ENCODE data around the gene MYPOP. TPM values are rescaled to one million over a fixed set of nuclear protein-coding genes. Genes with fewer than 3 reads are reported as not detected.
"Not testable (repeated sequence)": the region's sequence is repeated elsewhere in the genome, so short reads cannot be mapped to it uniquely, and the experiment has no call there.

The MYPOP gene
- total RNA-seq, 4 donors from 2014 or later, result 1.8 to 4.3 (median 3.0) TPM

DNA sequence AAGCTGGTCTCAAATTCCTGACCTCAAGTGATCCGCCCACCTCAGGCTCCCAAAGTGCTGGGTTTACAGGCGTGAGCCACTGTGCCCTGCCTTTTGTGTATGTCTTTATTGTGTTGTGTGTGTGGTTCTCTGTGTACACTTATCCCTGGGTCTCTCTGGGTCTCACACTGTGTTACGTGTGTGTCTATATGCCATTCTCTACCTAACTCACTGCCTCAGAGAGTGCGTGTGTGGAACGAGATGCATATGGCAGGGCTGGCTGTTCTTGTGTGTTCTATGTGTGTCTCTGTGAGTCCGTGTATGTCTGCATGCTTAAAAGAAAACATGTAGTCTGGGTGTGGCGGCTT is 27.8 kb downstream of the MYPOP start:
- H3K4me3 ChIP-seq (replicated peaks in 1 of 3), result no peak overlapping the region
- no peaks in the 10 kb centered on the region for H3K27me3 ChIP-seq
- DNase-seq, result no peak
- WGBS, 2 donors, result 88 to 93% methylated on average over 7 of the region's 7 CpGs
- H3K9me3 ChIP-seq, result no peaks in the 10 kb centered on the region
- no peaks in the 10 kb centered on the region for H3K36me3 ChIP-seq
- H3K27ac ChIP-seq, result no peak overlapping the region
- H3K4me1 ChIP-seq, result peaks cover 4 to 8% of the 10 kb centered on the region in 2 donors
- intact Hi-C loops (cut with DNase I), result no loop called here
- TF ChIP-seq POLR2A (IDR thresholded peaks at IDR 0.05), result no peak
- TF ChIP-seq, protein P1, sequence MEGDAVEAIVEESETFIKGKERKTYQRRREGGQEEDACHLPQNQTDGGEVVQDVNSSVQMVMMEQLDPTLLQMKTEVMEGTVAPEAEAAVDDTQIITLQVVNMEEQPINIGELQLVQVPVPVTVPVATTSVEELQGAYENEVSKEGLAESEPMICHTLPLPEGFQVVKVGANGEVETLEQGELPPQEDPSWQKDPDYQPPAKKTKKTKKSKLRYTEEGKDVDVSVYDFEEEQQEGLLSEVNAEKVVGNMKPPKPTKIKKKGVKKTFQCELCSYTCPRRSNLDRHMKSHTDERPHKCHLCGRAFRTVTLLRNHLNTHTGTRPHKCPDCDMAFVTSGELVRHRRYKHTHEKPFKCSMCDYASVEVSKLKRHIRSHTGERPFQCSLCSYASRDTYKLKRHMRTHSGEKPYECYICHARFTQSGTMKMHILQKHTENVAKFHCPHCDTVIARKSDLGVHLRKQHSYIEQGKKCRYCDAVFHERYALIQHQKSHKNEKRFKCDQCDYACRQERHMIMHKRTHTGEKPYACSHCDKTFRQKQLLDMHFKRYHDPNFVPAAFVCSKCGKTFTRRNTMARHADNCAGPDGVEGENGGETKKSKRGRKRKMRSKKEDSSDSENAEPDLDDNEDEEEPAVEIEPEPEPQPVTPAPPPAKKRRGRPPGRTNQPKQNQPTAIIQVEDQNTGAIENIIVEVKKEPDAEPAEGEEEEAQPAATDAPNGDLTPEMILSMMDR (IDR thresholded peaks at IDR 0.05), result no peak

DNA sequence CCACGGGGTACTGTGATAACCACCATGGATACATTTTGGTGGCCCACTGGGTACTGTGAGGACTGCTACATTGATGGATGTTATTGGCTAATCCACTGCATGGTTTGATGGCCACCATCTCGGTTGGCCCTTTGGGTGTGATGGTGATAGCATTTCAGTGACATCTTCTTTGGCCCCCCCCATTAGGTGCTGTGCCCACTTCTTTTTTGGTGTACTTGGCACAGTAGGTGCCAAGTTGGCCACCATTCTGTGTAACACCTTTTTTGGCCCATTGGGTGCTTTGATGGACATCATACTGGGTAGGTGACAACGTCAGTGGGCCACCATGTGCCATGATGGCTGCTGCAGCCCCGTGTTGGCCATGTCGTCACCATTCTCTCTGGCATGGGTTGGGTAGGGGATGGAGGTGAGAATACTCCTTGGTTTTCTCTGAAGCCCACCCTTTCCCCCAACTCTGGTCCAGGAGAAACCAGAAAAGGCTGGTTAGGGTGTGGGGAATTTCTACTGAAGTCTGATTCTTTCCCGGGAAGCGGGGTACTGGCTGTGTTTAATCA is 29.1 kb downstream of the MYPOP start:
- Histone ChIP-seq H3K36me3 (no peaks in the 10 kb centered on the region), H3K9me3 (no peaks in the 10 kb centered on the region), H3K27ac (no peak overlapping the region), H3K4me3 (replicated peaks in 1 of 3) (no peak overlapping the region), H3K4me1 (peaks cover 4 to 8% of the 10 kb centered on the region in 2 donors), H3K27me3 (no peaks in the 10 kb centered on the region)
- 94 to 95% methylated on average over 6 to 7 of the region's 7 CpGs for WGBS, 2 donors
- TF ChIP-seq, protein P1 (IDR thresholded peaks at IDR 0.05), result no peak
- no peak for TF ChIP-seq POLR2A (IDR thresholded peaks at IDR 0.05)
- intact Hi-C loops (cut with DNase I), result no loop called here
- no peak for DNase-seq

DNA sequence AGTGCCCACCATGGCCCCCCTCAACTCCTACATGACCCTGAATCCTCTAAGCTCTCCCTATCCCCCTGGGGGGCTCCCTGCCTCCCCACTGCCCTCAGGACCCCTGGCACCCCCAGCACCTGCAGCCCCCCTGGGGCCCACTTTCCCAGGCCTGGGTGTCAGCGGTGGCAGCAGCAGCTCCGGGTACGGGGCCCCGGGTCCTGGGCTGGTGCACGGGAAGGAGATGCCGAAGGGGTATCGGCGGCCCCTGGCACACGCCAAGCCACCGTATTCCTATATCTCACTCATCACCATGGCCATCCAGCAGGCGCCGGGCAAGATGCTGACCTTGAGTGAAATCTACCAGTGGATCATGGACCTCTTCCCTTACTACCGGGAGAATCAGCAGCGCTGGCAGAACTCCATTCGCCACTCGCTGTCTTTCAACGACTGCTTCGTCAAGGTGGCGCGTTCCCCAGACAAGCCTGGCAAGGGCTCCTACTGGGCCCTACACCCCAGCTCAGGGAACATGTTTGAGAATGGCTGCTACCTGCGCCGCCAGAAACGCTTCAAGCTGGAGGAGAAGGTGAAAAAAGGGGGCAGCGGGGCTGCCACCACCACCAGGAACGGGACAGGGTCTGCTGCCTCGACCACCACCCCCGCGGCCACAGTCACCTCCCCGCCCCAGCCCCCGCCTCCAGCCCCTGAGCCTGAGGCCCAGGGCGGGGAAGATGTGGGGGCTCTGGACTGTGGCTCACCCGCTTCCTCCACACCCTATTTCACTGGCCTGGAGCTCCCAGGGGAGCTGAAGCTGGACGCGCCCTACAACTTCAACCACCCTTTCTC is 30.1 kb downstream of the MYPOP start:
- WGBS, 2 donors, result 90 to 91% methylated on average over 23 to 28 of the region's 34 CpGs
- TF ChIP-seq, protein P1 (IDR thresholded peaks at IDR 0.05), result no peak
- no peak for TF ChIP-seq POLR2A (IDR thresholded peaks at IDR 0.05)
- no peaks in the 10 kb centered on the region for H3K36me3 ChIP-seq
- intact Hi-C loops (cut with DNase I), result no loop called here
- no peak overlapping the region for H3K27ac ChIP-seq
- H3K4me1 ChIP-seq, result peaks cover 4 to 8% of the 10 kb centered on the region in 2 donors
- H3K27me3 ChIP-seq, result no peaks in the 10 kb centered on the region
- H3K9me3 ChIP-seq, result no peaks in the 10 kb centered on the region
- DNase-seq, result no peak
- H3K4me3 ChIP-seq (replicated peaks in 1 of 3), result no peak overlapping the region

DNA sequence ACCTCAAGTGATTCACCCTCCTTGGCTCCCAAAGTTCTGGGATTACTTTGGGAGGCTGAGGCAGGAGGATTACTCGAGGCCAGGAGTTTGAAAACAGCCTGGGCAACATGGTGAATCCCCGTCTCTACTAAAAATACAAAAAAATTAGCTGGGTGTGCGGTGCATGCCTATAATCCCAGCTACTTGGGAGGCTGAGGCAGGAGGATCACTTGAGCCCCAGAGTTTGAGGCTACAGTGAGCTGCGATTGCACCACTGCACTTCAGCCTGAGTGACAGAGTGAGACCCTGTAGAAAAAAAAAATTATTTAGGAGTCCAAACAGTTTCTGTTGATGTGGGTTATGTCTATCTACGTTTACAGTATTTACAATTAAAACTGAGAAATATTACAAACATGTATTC is 31.6 kb downstream of the MYPOP start:
- Histone ChIP-seq H3K9me3 (no peaks in the 10 kb centered on the region), H3K4me1 (no peaks in the 10 kb centered on the region), H3K27me3 (no peaks in the 10 kb centered on the region), H3K4me3 (replicated peaks in 1 of 3) (no peak overlapping the region), H3K27ac (no peak overlapping the region), H3K36me3 (no peaks in the 10 kb centered on the region)
- no peak for DNase-seq
- WGBS, 2 donors, result 82 to 86% methylated on average over 5 of the region's 5 CpGs
- intact Hi-C loops (cut with DNase I), result no loop called here
- no peak for TF ChIP-seq POLR2A (IDR thresholded peaks at IDR 0.05)
- TF ChIP-seq, protein P1 (IDR thresholded peaks at IDR 0.05), result no peak

DNA sequence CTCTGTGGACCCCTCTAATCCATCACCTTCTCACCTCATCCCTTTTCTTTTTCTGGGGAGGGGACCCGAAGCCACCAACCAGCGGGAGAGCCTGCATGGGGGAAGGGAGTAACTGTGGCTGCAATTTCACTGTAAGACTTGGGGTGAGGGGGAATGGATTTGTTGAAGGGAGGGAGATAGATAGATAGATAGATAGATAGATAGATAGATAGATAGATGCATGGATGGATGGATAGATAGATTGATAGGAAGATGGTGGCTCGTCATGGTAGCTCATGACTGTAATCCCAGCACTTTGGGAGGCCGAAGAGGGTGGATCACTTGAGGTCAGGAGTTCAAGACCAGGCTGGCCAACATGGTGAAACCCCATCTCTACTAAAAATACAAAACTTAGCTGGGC is 35.2 kb downstream of the MYPOP start:
- H3K36me3 ChIP-seq; H3K9me3 ChIP-seq; H3K27ac ChIP-seq; H3K4me3 ChIP-seq (replicated peaks in 1 of 3); H3K27me3 ChIP-seq; DNase-seq; intact Hi-C loops (cut with DNase I): not testable (repeated sequence)
- 58 to 64% methylated on average over 4 of the region's 4 CpGs for WGBS, 2 donors
- H3K4me1 ChIP-seq, result peaks cover 10 to 12% of the 10 kb centered on the region in 2 donors
